Renal pelvis (tissue), 4 donors: Measurements from ENCODE around the gene SH3TC2. TPM values are rescaled to one million over a fixed set of nuclear protein-coding genes. Genes with fewer than 3 reads are reported as not detected.
A peak's percentile ranks its signal among the peaks of the same experiment; 100 is the strongest.

ENCODE experiments used
- DNase-seq: peaks from one replicate; pipeline ENCODE4 v3.0.0-alpha.2; 2013
- polyA plus RNA-seq, 3 donors: library from polyadenylated mRNA; unstranded; fragments of 120-200 nt; gene quantifications; one replicate each; pipeline ENCODE4 v1.2.1, GENCODE V29; 2013; ENCODE audit not compliant: insufficient read length in 3 of 3

SH3TC2 gene
- polyA plus RNA-seq, 3 donors, result 0.65 to 0.68 (median 0.68) TPM

DNA sequence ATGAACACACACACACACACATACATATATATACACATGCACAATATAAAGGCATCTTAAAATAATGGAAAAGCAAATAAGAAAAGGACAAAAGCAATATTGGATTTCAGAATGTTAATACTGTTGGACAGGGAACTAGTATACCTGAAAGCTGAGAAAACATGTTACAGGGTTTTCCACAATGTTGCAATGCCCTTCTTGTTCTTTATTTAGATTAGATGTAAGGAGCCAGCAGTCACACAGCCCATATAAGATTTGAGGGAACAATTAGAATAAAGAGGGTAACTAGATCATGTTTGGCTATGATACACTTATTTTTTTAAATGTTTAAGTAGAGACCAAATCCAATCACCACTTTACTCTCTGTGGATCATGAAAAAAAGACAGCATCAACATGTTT, 61.7 kb downstream of the SH3TC2 start:
- no peak for DNase-seq

DNA sequence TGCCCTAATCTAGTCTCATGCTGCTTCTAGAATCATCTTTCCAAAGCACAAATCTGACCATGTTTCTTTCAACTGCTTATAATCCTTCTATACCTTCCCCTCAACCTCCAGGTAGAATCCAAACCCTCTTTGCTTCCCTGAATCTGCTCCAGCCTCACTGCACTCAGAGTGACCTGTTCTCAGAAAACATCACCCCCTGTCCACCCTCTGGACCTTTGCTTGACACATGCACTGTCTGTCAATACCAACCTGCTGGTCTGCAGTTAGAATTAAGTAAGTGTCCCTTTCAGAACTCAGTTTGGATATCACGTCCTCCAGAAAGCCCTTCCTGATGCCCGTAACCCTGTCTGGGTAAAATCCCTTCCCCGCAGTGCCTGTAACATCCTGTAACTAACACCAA, 63.1 kb downstream of the SH3TC2 start:
- no peak for DNase-seq

DNA sequence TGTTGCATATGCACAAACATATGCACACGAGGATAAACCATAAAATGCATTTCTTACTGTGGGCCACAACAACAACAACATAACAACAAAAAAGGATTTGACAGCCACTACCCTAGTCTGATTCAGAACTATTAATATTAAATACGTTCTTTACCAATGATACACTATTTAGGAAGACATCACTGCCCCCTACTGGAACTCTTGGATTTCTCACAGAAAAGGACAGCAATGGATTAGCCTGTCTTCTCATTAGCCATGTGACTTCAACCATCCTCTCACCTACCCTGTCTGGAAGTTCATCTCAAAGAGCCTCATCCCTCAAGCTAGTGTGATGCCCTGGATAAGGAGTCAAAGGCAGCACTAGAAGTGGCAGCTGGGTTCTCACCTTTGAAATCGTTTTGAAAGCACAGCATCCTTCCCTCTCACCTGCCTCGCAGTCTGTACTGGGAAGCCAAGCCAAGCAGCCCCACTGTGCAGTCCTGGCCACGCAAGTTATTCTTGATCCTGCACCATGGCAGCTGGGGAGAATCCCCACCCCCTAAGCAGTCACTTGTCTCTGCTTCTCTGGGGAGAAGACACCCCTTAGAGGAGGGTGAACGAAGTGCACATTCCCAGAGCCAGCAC, 64.6 kb downstream of the SH3TC2 start:
- peak; percentile 22 for DNase-seq

DNA sequence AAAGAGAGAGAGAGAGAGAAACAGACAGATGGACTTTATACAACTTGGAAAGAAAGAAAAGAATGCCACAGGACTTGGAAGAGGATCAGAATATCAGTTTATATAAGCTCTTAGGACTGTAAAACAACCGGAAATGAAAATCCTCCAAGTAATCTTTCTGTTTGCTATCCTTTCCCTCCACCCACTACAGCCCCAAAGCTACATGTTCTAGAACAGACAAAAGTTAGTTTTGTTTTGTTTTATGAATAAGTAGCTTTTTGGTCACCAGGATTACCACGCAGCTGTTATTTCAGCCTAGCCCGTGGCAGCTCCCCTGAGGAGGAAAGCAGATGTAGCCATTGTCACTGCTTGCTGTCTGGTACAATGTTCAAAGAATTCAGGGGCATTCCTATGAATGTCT, 66.6 kb downstream of the SH3TC2 start:
- no peak for DNase-seq

DNA sequence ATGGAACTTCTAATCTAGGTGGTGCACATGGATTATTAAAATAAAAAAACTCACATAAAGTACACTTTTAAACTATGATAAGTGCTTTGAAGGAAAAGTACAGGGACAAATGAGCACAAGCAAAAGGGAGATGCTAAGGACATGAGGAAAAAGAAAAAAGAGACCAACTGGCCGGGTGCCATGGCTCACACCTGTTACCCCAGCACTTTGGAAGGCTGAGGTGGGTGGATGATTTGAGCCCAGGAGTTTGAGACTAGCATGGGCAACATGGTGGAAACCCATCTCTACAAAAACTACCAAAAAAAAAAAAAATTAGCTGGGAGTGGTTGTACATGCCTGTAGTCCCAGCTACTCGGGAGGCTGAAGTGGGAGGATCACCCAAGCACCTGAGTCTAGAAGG, 67.1 kb downstream of the SH3TC2 start:
- DNase-seq, result no peak

DNA sequence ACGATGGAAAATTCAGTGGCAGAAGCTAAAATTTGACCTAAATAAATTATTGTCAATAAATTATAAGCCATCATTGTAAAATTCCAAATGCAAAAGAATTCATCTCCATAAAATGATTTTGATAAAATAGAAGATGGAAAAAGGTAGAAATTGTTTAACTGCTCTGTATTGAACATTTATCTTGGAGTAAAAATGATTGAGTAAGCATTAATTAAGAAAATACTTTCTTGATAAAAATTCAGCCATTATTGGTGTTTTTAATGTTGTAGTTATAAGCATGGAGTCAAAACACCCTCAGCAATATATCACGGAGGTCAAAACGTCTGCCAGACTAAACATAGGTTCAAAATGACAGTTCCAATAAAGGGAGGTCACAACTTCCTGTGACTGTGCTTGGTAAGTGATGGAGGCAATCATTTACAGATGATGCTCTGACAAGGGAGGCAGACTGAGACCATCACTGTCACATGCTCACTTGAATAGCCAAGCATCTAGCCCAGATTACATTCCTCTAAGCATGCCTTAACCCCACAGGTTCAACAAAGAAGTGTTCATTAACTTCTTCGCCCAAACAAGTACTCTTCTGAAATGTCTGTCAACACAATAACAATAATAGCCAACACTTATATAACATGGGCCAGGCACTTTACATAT, 69.5 kb downstream of the SH3TC2 start:
- no peak for DNase-seq

DNA sequence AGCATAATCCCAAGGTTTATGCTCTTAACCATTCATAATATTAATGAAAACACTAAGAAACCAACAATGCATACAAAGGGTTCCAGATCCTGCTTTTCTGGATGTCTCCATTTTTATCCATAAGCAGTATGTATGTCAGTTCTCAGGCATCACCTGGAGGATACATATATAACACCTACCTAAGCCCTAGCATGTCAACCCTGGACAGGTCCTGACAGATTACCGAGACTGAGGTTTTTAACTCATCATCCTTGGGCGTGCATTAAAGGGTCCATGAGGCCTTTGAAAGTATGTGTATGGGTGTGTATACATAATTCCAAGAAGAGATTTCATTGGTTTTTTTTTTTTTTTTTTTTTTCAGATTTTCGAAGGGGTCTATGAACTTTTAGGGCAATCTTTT, 70.6 kb downstream of the SH3TC2 start:
- no peak for DNase-seq

DNA sequence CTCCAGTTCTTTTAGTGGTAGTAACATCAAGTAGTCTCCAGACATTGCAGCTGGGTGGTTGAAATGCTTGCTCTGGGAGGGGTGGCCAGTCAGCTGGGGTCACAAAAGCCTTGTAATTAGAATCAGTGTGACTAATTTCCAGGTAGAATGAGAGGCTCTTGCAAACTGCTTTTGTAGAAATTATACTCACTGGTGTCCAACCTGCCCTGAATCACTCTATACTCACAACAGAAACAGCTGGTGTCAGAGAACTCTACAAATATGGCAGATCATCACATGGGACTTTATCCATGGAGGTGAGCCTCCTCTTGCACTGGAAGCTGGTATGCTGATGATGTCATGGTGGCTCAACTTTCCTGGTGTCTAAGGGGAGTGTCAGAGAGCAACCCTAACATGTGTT, 71.3 kb downstream of the SH3TC2 start:
- no peak for DNase-seq

DNA sequence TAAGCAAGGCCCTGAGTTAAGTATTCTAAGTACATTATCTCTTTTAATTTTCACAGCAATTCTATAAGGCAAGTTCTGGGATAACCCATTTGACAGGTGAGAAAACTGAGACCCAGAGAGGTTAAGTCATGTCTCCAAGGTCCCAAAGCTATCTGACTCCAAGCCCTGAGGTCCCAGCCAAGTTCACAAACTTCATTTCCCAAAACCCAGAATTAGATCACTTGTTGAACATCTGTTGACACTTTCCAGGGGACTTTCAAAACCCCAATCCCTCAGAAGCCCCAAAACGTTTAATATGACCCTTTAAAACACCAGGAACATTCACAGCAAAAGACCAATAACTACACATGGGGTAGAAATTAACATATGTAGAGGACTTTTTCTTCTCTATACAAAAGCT, 72.0 kb downstream of the SH3TC2 start:
- no peak for DNase-seq

DNA sequence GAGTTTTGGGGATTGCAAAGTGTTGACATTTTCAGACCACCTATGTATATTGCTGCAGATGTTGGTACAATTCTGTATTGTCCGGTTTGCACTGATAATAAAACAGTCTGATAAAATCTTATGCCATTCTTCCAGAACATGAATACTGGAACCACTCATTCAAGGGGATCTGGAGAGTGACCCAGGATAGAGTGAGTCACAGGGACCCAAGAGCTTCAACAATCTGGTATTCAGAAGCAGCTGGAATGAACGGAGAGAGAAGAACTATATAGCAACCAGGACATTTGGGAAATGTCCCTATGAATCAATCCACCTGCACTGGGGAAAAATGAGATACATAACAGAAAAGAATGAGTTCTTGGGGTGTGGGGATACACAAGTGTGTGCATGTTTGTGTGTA, 73.3 kb downstream of the SH3TC2 start:
- no peak for DNase-seq

DNA sequence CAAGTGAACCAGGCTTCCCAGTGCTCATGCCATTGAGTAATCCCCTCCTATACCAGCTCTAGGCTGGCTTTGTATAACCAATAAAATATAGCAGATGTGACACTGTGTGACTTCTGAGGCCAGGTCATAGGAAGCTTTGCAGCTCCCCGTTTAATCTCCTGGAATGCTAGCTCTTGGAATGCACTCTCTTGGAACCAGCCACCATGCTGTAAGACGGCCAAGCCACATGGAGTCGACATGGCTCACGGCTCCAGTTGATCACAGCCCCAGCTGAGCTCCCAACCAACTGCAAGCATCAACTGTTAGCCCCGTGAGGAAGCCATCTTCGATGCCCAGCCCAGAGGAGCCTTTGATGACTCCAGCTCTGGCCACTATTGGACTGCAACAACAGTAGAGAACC, 74.5 kb downstream of the SH3TC2 start:
- DNase-seq, result no peak

DNA sequence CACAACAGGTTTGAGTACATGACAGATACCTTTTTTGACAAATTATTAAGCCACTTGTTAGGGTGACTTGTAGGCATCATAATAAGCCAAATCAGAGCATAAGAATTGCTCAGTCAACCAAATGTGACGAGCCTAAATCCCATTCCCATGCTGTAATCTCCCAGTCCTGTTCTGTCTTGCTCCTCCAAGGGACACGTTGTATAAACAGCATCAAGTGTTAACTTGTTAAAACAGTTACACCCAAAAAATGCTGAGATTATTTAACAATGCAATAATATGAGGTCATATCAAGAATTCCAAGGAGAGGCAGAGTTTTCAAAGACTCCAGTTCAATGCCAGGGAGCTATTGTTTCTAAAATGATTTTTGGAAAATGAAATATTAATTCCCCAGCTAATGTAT, 76.2 kb downstream of the SH3TC2 start:
- no peak for DNase-seq

DNA sequence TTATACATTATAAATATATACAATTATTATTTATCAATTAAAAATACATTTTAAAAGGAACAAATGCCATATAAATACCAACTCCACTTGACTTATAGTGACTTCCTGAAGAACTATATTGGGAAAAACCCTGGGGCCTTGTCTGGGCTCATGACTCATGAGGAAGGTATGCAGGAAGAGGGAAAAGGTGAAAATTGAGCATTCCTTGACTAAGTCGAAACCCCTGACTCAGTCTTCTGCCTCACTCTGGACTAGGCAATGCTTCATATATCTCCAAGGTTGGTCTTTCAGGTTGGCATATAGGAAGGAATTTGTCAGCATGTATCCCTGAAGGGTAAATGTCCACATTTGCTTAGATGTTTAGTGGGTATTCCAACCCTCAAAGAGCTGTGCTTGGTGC, 78.5 kb downstream of the SH3TC2 start:
- no peak for DNase-seq

DNA sequence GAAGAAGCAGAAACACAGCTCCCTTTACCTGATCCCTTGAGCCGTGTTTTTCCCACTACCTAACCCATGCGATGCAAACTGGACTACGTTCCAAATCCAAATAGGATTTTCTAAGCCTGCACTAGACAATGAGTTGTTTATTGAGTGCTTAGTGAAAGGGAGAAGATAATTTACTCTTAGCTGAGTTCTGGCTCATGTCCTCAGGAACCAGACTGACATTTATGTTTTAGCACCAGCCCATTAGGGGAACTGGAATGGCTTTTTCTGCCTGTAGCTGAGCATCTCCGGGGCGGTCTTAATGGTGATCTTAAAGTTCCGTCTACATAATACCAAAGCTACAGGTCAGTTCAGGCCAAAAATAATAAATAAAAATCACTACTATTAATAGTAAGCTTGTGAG, 81.5 kb downstream of the SH3TC2 start:
- no peak for DNase-seq

DNA sequence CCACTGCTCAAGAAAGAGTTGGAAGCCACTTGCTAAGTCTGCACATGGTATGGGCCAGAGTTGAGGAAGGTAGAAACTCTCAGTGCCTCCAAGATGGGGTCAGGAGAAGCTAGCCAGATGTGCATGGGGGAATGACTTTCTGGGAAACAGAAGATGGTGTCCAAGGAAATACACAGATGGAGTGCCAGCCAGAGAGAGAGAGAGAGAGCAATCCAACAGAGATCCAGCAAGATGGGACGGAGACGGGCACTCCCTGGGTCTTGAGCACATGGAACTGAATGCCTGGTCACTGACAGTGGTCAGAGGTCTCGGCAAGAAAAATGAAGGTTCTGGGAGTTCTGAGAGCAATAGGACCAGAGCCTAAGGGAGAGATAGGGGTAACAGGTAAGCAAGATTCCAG, 82.1 kb downstream of the SH3TC2 start:
- no peak for DNase-seq

DNA sequence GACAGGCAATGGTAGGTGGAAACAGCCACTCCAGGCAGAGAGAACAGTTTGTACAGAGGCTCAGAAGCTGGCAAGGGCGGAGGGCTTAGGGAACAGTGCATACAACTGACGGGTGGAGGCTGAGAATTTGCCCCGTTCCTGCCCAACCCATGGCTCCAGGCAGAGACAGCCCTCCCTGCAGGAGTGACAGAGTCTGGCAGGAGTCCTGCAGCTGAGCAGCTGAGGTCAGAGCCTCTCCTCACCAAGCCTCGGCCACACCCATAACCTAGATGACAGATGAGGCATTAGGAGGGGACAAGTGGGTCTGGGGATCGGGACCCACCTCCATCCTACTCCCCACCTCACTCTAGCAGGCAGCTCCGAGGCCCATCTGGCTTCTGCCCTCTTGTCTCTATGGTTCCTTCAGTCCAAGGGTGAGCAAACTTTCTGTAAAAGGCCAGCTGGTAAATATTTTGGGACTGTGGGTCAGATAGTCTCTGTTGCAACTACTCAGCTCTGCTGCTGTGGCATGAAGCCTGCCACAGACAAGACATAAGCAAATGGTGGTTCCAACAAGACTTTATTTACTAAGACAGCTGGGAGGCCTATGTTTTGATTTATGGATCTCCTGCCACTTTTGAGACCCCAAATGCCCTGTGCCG, 83.7 kb downstream of the SH3TC2 start:
- DNase-seq, result no peak

DNA sequence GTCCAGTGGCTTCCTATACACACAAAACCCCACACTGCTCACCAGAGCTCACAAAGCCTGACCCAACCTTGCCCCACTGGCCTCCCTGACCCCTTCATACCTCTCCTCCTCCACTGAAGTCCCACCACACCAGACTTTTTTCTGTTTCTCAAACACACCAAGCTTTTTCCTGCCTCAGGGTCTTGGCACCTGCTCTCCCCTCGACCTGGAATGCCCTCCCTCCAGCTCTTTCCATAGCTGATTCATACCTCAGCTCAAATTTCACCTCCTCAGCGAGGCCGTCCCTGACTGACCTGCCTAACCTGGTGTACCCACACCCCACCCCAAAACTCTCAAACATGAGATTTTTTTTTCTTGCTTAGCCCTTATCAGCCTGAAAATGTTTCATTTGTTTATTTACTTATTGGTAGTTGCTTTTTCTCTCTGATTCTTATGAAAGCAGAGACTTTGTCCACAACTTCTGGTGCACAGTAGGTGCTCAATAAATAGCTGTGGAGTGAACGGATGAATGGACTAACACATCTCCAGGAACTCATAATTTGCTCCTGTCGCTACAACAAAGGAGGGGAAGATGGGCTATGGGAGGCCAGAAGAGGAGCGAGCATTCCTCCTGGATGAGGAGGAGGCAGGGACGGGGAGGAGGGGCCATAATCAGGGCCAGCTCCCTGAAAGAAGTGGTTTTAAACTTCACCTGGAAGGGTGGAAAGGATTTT, 84.3 kb downstream of the SH3TC2 start:
- DNase-seq, result no peak

DNA sequence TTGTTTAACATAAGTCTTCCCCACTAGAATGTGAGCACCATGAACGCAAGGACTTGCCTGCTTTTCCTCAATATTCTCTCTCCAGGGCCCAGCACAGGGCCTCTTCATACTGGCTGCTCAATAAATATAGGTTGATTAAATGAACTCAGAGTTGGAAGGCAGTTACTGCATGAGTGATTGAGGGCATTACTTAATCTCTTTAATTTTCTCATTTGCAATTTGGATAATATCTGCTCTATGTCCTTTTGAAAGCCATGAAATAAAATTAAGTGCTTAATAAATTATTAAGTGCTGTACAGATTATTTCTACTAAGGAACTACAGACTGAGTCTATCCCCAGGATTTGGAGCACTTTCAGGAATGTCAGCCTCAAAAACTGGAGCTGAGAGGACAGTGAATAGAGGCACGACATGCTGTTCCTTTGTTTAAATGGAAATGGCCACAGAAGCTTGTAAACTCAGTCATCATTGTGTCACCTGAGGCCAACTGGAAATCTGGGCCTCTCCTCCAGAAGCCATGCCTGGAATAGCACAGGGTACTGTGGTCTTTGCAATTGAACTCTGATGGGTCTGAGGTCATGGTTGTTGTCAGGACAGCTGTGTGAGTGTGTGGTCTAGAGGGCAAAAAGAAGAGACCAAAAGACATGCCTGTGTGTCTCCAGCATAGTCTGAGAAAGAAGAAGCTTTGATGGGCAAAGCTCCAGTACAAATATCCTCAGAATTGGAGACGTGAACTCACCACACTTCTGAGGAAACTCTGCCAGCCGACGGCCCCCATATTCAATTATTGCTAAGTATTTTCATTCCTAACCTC, 86.1 kb downstream of the SH3TC2 start:
- DNase-seq, result no peak

DNA sequence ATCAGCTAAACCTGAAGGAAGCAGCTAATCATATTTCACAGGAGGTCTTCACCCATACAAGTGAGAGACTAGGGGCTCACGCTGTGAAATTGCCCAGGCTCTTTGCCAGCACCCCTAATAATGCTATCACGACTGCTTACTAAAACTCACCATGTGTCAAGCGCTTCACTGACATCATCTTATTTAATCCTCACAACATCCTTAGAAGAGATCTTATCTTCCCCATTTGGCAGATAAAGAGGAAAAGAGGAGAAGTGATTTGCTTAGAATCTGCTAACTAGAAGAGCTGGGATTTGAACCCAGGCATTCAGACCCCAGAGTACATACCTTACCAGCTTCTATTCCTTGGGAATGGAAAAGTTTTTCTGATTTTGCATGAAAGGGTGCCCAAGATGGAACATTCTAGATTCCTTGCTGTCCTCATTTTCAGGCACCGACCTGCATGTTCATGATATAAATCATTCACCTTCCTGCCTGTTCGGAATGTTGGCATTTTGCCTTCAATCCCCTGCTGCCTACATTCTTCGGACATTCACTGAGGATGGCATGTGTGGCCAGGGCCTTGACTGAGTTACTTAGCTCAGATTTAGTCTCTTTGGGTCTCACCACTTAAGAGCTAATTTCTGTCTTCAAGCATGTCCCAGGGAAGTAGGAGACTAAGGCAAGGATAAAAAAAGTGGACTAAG, 88.1 kb downstream of the SH3TC2 start:
- no peak for DNase-seq

DNA sequence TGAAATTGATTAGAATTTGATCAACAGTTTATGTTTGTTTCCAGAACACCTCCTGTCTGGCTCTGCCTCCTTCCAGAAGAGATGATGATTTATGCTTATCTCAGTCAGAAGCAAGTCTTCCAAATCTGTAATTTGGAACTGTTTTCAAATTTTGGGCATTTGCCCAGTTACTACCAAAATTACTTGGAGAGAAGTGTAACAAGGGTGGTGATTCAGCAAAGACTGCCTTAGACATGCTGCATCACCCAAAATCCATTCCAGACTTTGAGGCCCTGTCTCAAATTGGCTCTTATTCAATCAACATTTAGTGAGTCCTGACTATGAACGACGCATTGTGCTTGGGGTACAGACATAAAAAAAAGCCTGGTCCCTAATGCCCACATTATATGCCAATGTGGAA, 89.4 kb downstream of the SH3TC2 start:
- no peak for DNase-seq

DNA sequence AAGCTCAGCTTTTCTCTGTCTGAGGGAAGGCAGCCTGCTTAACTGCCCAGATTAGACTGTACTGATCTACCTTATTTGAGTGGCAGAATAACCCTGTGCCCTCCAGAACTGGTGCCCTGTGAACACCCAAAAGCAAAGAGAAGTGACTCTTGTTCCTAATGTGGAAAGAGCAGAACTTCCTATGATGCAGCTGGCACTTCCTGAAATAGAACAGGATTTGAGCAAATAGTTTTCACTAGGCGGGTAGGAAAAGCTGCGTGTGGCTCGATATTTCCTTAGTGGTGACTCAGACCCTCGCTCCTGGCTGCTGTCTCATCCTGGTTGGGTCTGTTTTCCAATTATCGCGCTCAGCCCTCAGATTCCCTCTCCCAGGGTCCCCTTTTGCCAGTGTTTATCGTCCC, 89.9 kb downstream of the SH3TC2 start:
- no peak for DNase-seq

DNA sequence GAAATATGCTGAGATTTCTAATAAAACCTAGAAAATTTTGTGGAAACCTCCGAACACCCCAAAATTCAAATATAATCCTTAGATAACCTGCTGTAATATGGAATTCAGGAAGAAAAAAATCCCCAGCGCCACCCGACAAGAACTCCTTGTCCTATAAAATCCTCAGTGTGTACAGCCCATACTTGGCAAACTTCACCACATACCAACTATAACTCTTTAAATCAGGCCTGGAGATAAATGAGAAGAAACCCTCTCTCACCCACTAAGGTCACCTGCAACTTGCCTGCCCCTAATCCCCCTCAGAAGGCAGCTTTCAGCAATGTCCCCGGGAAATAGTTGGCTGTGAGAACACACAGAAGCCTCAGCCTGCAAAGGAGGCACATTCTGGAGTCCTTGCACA, 90.5 kb downstream of the SH3TC2 start:
- DNase-seq, result no peak
